OCI-LY7 (cell line): ENCODE data around the gene MYBPHL. TPM values are rescaled to one million over a fixed set of nuclear protein-coding genes. Genes with fewer than 3 reads are reported as not detected.

Experiments used
- BruUV-seq: library from RNA; stranded (reverse); fragments of 400-500 nt; replicated peaks from 2 replicates; lab custom pipeline; 2021; lab: Mats Ljungman, UMichigan
- CTCF ChIA-PET: fragments of 300-600 bp; sonication (Branson Sonifier 250); formaldehyde crosslinking; loops from one replicate; lab custom pipeline; 2022; ENCODE audit warnings: antibody characterized with exemption; ENCODE audit not compliant: unreplicated experiment; lab: Charles Lee
- POLR2A ChIA-PET: fragments of 300-600 bp; sonication (Branson Sonifier 250); formaldehyde crosslinking; loops from one replicate; lab custom pipeline; 2022; ENCODE audit warnings: antibody characterized with exemption; lab: Charles Lee
- DNase-seq: peaks from one replicate; pipeline ENCODE4 v3.0.0-alpha.2; 2015; ENCODE audit warnings: low spot score
- H2AFZ ChIP-seq: fragments of 200-600 bp; sonication (generic), shearing (Covaris generic); 2 replicates; pipeline ENCODE4 v1.6.1; 2014; ENCODE audit warnings: mild to moderate bottlenecking, antibody characterized with exemption, low read length, moderate library complexity
- H3K27ac ChIP-seq: fragments of 200-600 bp; sonication (generic); 2 replicates; pipeline ENCODE4 v1.5.1; 2014; ENCODE audit warnings: mixed run types, low read depth, mild to moderate bottlenecking, moderate library complexity, low read length, inconsistent platforms; ENCODE audit not compliant: poor library complexity, severe bottlenecking
- H3K36me3 ChIP-seq: fragments of 200-600 bp; sonication (generic); 2 replicates; pipeline ENCODE4 v1.6.1; 2014; ENCODE audit warnings: mild to moderate bottlenecking, antibody characterized with exemption, low read length, moderate library complexity, mixed read lengths; ENCODE audit not compliant: insufficient read depth
- H3K4me1 ChIP-seq: fragments of 200-600 bp; sonication (generic); 2 replicates; pipeline ENCODE4 v1.5.1; 2014; ENCODE audit warnings: mild to moderate bottlenecking, low read length; ENCODE audit not compliant: insufficient read depth, poor library complexity, severe bottlenecking
- H3K4me2 ChIP-seq: fragments of 200-600 bp; sonication (generic); 2 replicates; pipeline ENCODE4 v1.6.1; 2014; ENCODE audit warnings: mild to moderate bottlenecking, low read length
- H3K4me3 ChIP-seq: fragments of 200-600 bp; sonication (generic); 2 replicates; pipeline ENCODE4 v1.5.1; 2014; ENCODE audit warnings: mild to moderate bottlenecking, low read depth, low read length; ENCODE audit not compliant: poor library complexity, severe bottlenecking
- H3K79me2 ChIP-seq: fragments of 200-600 bp; sonication (generic); 2 replicates; pipeline ENCODE4 v1.6.1; 2016; ENCODE audit warnings: low read depth, mild to moderate bottlenecking, low read length, moderate library complexity, mixed read lengths; ENCODE audit not compliant: insufficient read depth
- H3K9me2 ChIP-seq: fragments of 200-600 bp; sonication (generic); 2 replicates; pipeline ENCODE4 v1.6.1; 2016; ENCODE audit warnings: mild to moderate bottlenecking, low read length, mixed read lengths; ENCODE audit not compliant: insufficient read depth
- H3K9me3 ChIP-seq: fragments of 200-600 bp; sonication (generic); 2 replicates; pipeline ENCODE4 v1.6.1; 2014; ENCODE audit warnings: mild to moderate bottlenecking, mixed run types, low read length, mixed read lengths
- H4K20me1 ChIP-seq: fragments of 200-600 bp; sonication (generic); 2 replicates; pipeline ENCODE4 v1.6.1; 2014; ENCODE audit warnings: mild to moderate bottlenecking, antibody characterized with exemption, low read length, moderate library complexity, mixed read lengths; ENCODE audit not compliant: insufficient read depth
- CTCF ChIP-seq: fragments of 200-600 bp; sonication (generic); conservative IDR thresholded peaks from 2 replicates; pipeline ENCODE4 v1.5.1; 2014; ENCODE audit warnings: mild to moderate bottlenecking, antibody characterized with exemption, low read length, moderate library complexity, mixed read lengths
- EZH2phosphoT487 ChIP-seq: fragments of 200-600 bp; sonication (generic); IDR thresholded peaks from 2 replicates; pipeline ENCODE4 v1.6.1; 2018; ENCODE audit warnings: low read depth, borderline replicate concordance, mild to moderate bottlenecking, mixed run types, antibody characterized with exemption, low read length, moderate library complexity, mixed read lengths
- intact Hi-C: fragments of 100-400 bp; cut with micrococcal nuclease; formaldehyde crosslinking; loops from one replicate; pipeline ENCODE4 v1.10.0; 2022; ENCODE audit not compliant: unreplicated experiment
- total RNA-seq, 2 experiments: library from RNA; depleted of rRNA in 1 of 2; stranded (reverse); fragments of >200 nt in 1 of 2; shearing (Covaris generic) in 1 of 2; gene quantifications; 2 replicates each; pipeline ENCODE4 v1.2.3, GENCODE V29; 2014 to 2022

Gene MYBPHL
- total RNA-seq, 2 experiments from 2014 or later: 0.16 TPM; not detected in 1

GRCh38 chr1:109299558-109300343 is 7.1 kb downstream of the MYBPHL start:
- H3K79me2 ChIP-seq: no peaks in the 10 kb centered on the region
- no peaks in the 10 kb centered on the region for H3K36me3 ChIP-seq
- H3K4me2 ChIP-seq: no peak overlapping the region
- peaks cover 12% of the 10 kb centered on the region for H3K4me1 ChIP-seq
- TF ChIP-seq CTCF: no peak
- TF ChIP-seq EZH2phosphoT487: no peak
- no peak overlapping the region for H3K27ac ChIP-seq
- H3K9me3 ChIP-seq: no peaks in the 10 kb centered on the region
- H4K20me1 ChIP-seq: no peaks in the 10 kb centered on the region
- H2AFZ ChIP-seq: no peak overlapping the region
- no peak for DNase-seq
- no TSS peak for BruUV-seq
- H3K9me2 ChIP-seq: no peaks in the 10 kb centered on the region
- CTCF ChIA-PET: interaction anchor here (0.5 kb wide), 1 partner anchor 910 kb away, joined by 3 read pairs; no protein-coding TSS in a partner anchor
- intact Hi-C loops: no loop called here
- no peak overlapping the region for H3K4me3 ChIP-seq
- POLR2A ChIA-PET: interaction anchor here (1.0 kb wide), 1 partner anchor 12 kb away, joined by 3 read pairs; no protein-coding TSS in a partner anchor

GRCh38 chr1:109298666-109299557 is 7.9 kb downstream of the MYBPHL start:
- Histone ChIP-seq H3K9me3 (no peaks in the 10 kb centered on the region), H4K20me1 (no peaks in the 10 kb centered on the region), H3K27ac (no peak overlapping the region), H3K4me1 (peaks cover 17% of the 10 kb centered on the region), H3K36me3 (no peaks in the 10 kb centered on the region), H3K4me2 (no peak overlapping the region), H3K9me2 (no peaks in the 10 kb centered on the region), H3K79me2 (no peaks in the 10 kb centered on the region), H3K4me3 (no peak overlapping the region), H2AFZ (peak overlapping the region; percentile 12; the same call in 1 of the 2 replicates)
- intact Hi-C loops: no loop called here
- ChIA-PET CTCF (interaction anchor here (0.5 kb wide), 1 partner anchor 911 kb away, joined by 3 read pairs; no protein-coding TSS in a partner anchor), POLR2A (no interaction called here)
- TF ChIP-seq CTCF (no peak), EZH2phosphoT487 (no peak)
- DNase-seq: no peak
- BruUV-seq: no TSS peak
